ENCODE results near the gene PDLIM4.

The PDLIM4 gene

GRCh38 chr5:132227485-132228240 is 29.8 kb upstream of the PDLIM4 start, which contains the start of gene P4HA2:
Gene P4HA2, minus strand, starts transcription at chr5:132227853. Its CDS starts 9,227 bp downstream, at chr5:132218626.
- Histone ChIP-seq H3K27ac (ENCODE audit: low read depth, low read length) (no peak within 1 kb of the TSS), H3K9ac (ENCODE audit: low read depth, low read length) (peak within 1 kb of the TSS; percentile 80), H3K4me3 (ENCODE audit: low read length) (peak within 1 kb of the TSS; percentile 70), H3K4me1 (ENCODE audit: insufficient read depth, low read length) (no peaks in the 10 kb centered on the region), H3K36me3 (ENCODE audit: insufficient read depth, low read length) (no peaks in the 10 kb centered on the region), H3K9me3 (ENCODE audit: insufficient read depth, low read depth, low read length) (no peaks in the 10 kb centered on the region), H3K27me3 (ENCODE audit: insufficient read depth, low read length) (peaks cover 38% of the 10 kb centered on the region)
- under 1% methylated on average over 91 of the region's 92 CpGs for WGBS

DNA sequence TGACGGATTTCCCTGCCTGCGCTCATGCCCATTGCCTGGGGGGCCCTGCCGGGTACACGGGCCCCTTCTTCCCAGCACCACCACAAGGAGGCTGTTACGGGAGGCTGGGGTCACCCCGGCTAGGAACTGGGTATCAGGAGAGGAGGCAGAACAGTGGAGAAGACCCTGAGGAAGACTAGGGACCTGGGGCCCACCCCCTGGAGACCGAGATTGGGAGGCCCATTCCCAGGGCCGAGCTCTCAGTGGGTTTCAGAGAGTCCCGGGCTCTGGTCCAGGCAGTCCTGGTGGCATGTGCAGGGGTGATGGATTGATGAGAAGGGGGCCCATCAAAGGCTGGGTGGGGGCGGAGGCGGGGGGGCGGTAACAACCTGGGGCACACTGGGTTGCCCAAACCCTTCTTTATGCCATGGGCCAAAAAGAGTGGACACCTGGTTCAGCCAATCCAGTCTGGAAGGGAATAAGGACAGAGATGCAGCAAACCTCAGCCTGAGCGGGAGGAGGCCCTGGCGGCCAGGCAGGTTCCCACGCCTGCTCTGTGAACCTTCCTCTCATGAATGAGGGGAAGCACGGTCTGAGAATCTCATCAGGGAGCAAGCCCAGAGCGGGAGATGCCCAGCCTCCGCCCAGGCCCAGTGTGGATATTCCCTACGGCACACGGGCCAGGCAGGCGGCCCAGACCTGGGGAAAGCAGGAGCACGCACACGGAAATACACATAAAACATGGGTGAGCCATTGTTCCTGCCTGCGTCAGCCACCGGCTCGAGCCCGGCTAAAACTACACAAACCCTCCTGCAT is 29.1 kb upstream of the PDLIM4 start:
- Histone ChIP-seq H3K9ac (ENCODE audit: low read depth, low read length) (peak overlapping the region; percentile 80), H3K4me3 (ENCODE audit: low read length) (peak overlapping the region; percentile 70), H3K27me3 (ENCODE audit: insufficient read depth, low read length) (peaks cover 38% of the 10 kb centered on the region), H3K9me3 (ENCODE audit: insufficient read depth, low read depth, low read length) (no peaks in the 10 kb centered on the region), H3K27ac (ENCODE audit: low read depth, low read length) (no peak overlapping the region), H3K36me3 (ENCODE audit: insufficient read depth, low read length) (no peaks in the 10 kb centered on the region), H3K4me1 (ENCODE audit: insufficient read depth, low read length) (no peaks in the 10 kb centered on the region)
- 66% methylated on average over 26 of the region's 27 CpGs for WGBS

DNA sequence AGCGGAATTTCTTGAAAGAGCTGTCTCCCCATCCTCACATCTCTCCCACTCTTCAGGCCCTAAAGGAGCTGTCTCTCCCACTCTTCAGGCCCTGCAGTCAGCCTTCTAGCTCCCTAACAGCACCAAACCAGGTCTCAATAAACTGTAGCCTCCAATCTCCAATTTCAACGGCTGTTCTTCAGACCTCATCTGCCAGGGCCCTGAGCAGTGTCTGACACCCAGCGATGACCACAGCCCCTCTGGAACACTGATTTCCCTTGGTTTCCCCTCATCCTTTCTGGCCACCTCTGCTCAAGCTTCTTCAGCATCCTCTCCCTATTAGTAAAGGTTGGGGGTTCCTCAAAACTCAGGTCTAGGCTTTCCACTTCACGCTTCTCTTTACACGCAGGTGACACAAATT is 28.3 kb upstream of the PDLIM4 start:
- no peaks in the 10 kb centered on the region for H3K36me3 ChIP-seq (ENCODE audit: insufficient read depth, low read length)
- 94% methylated on average over 5 of the region's 5 CpGs for WGBS
- H3K9me3 ChIP-seq (ENCODE audit: insufficient read depth, low read depth, low read length) = no peaks in the 10 kb centered on the region
- H3K27ac ChIP-seq (ENCODE audit: low read depth, low read length) = no peak overlapping the region
- no peak overlapping the region for H3K4me3 ChIP-seq (ENCODE audit: low read length)
- no peak overlapping the region for H3K9ac ChIP-seq (ENCODE audit: low read depth, low read length)
- no peaks in the 10 kb centered on the region for H3K4me1 ChIP-seq (ENCODE audit: insufficient read depth, low read length)
- peaks cover 38% of the 10 kb centered on the region for H3K27me3 ChIP-seq (ENCODE audit: insufficient read depth, low read length)

DNA sequence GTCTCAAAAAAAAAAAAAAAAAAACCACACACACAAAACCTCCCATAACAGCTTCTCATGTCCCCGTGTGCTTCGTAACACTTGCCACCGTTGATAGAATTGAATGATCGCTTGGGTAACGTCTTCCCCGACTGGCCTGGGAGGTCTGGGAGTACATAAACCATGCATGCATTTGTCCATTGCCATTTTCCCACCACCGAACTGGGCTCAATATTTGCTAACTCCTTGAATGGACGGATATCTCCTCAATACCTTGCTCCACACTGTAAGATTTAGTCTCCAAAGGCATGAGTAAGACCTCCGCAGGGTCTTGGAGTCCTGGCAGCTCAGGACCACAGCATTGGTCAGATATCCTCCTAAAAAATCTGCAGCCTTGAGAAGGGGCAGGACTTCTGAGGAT is 26.6 kb upstream of the PDLIM4 start:
- 93% methylated on average over 9 of the region's 9 CpGs for WGBS
- Histone ChIP-seq H3K36me3 (ENCODE audit: insufficient read depth, low read length) (no peaks in the 10 kb centered on the region), H3K27me3 (ENCODE audit: insufficient read depth, low read length) (peaks cover 32% of the 10 kb centered on the region), H3K4me3 (ENCODE audit: low read length) (no peak overlapping the region), H3K9ac (ENCODE audit: low read depth, low read length) (no peak overlapping the region), H3K4me1 (ENCODE audit: insufficient read depth, low read length) (no peaks in the 10 kb centered on the region), H3K27ac (ENCODE audit: low read depth, low read length) (no peak overlapping the region), H3K9me3 (ENCODE audit: insufficient read depth, low read depth, low read length) (no peaks in the 10 kb centered on the region)

DNA sequence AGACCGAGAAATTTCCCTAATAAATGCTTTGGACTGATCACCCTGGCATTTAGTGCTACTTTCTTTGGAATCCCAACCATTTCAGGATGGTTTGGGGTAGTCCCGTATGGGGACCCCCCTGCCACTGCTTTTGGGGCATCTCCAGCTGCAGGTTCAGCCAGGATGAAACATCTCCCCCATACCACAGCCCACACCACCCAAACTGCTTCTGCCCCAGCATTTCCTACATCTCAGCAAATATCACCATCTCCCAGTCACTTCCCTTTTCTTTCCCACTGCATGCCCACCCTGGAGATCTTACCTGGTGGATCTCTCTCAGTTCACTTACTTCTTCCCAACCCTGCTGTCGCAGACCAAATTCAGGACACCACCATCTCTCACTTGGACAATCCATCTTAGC is 25.0 kb upstream of the PDLIM4 start:
- Histone ChIP-seq H3K4me3 (ENCODE audit: low read length) (no peak overlapping the region), H3K27ac (ENCODE audit: low read depth, low read length) (no peak overlapping the region), H3K4me1 (ENCODE audit: insufficient read depth, low read length) (no peaks in the 10 kb centered on the region), H3K27me3 (ENCODE audit: insufficient read depth, low read length) (peaks cover 16% of the 10 kb centered on the region; the same call in 1 of the 2 replicates), H3K9ac (ENCODE audit: low read depth, low read length) (no peak overlapping the region), H3K9me3 (ENCODE audit: insufficient read depth, low read depth, low read length) (no peaks in the 10 kb centered on the region), H3K36me3 (ENCODE audit: insufficient read depth, low read length) (no peaks in the 10 kb centered on the region)
- WGBS = 89% methylated on average over 3 of the region's 3 CpGs

GRCh38 chr5:132233081-132233480 is 24.4 kb upstream of the PDLIM4 start:
- no peaks in the 10 kb centered on the region for H3K4me1 ChIP-seq (ENCODE audit: insufficient read depth, low read length)
- H3K9me3 ChIP-seq (ENCODE audit: insufficient read depth, low read depth, low read length) = no peaks in the 10 kb centered on the region
- peaks cover 16% of the 10 kb centered on the region; the same call in 1 of the 2 replicates for H3K27me3 ChIP-seq (ENCODE audit: insufficient read depth, low read length)
- H3K36me3 ChIP-seq (ENCODE audit: insufficient read depth, low read length) = no peaks in the 10 kb centered on the region
- 100% methylated on average over 1 of the region's 1 CpG for WGBS
- H3K27ac ChIP-seq (ENCODE audit: low read depth, low read length) = no peak overlapping the region
- H3K9ac ChIP-seq (ENCODE audit: low read depth, low read length) = no peak overlapping the region
- H3K4me3 ChIP-seq (ENCODE audit: low read length) = no peak overlapping the region

GRCh38 chr5:132233811-132234683 is 23.4 kb upstream of the PDLIM4 start:
- Histone ChIP-seq H3K4me1 (ENCODE audit: insufficient read depth, low read length) (no peaks in the 10 kb centered on the region), H3K9ac (ENCODE audit: low read depth, low read length) (no peak overlapping the region), H3K27ac (ENCODE audit: low read depth, low read length) (no peak overlapping the region), H3K27me3 (ENCODE audit: insufficient read depth, low read length) (peaks cover 11% of the 10 kb centered on the region; the same call in 1 of the 2 replicates), H3K36me3 (ENCODE audit: insufficient read depth, low read length) (no peaks in the 10 kb centered on the region), H3K4me3 (ENCODE audit: low read length) (no peak overlapping the region), H3K9me3 (ENCODE audit: insufficient read depth, low read depth, low read length) (no peaks in the 10 kb centered on the region)
- 87% methylated on average over 7 of the region's 7 CpGs for WGBS

DNA sequence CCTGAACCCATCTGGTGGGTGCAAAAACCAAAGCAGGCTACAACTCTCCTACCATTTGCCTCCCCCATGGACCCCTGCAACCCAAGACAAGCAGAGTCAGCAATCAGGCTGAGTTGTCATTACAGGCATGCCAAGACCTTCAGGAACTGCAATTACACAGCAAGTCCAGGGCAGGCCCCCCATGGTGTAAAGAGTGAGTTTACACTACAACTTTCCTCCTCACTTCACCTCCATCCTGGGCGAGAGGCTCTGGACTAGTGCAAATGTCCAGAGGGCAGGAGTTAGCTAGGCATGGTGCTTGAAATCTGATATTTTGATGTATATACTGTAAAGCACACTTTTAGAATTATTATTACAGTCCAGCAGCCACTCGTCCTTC is 22.8 kb upstream of the PDLIM4 start:
- WGBS = 57% methylated on average over 1 of the region's 2 CpGs
- H3K9ac ChIP-seq (ENCODE audit: low read depth, low read length) = no peak overlapping the region
- H3K4me3 ChIP-seq (ENCODE audit: low read length) = no peak overlapping the region

GRCh38 chr5:132235340-132235739 is 22.2 kb upstream of the PDLIM4 start:
- Histone ChIP-seq H3K9me3 (ENCODE audit: insufficient read depth, low read depth, low read length) (no peaks in the 10 kb centered on the region), H3K27ac (ENCODE audit: low read depth, low read length) (no peak overlapping the region), H3K4me3 (ENCODE audit: low read length) (no peak overlapping the region), H3K4me1 (ENCODE audit: insufficient read depth, low read length) (no peaks in the 10 kb centered on the region), H3K36me3 (ENCODE audit: insufficient read depth, low read length) (no peaks in the 10 kb centered on the region), H3K9ac (ENCODE audit: low read depth, low read length) (no peak overlapping the region), H3K27me3 (ENCODE audit: insufficient read depth, low read length) (no peaks in the 10 kb centered on the region)
- WGBS = 91% methylated on average over 3 of the region's 3 CpGs

More for the DNA sequence above, 22.8 kb upstream of the PDLIM4 start:
- Histone ChIP-seq H3K9me3 (ENCODE audit: insufficient read depth, low read depth, low read length) (no peaks in the 10 kb centered on the region), H3K27ac (ENCODE audit: low read depth, low read length) (no peak overlapping the region), H3K36me3 (ENCODE audit: insufficient read depth, low read length) (no peaks in the 10 kb centered on the region), H3K27me3 (ENCODE audit: insufficient read depth, low read length) (peaks cover 4% of the 10 kb centered on the region; the same call in 1 of the 2 replicates), H3K4me1 (ENCODE audit: insufficient read depth, low read length) (no peaks in the 10 kb centered on the region)

DNA sequence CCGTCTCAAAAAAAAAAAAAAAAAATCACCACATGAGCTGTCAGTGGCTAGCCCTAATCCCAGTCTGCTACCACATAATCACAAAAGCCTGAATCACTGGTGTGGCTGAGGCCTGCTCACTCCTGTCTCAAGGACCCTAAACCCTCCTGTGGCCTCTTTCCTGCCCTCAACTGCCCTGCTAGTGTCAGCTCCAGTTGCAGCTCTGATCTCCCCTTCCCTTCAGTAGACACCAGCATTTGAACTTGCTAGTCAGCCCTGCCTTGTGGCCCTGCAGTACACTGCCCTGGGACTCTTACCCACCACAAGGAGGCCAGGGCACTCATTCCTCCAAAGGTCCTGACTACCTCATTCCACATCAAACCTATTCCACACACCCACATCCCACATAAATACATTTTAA is 20.4 kb upstream of the PDLIM4 start:
- Histone ChIP-seq H3K4me3 (ENCODE audit: low read length) (no peak overlapping the region), H3K27ac (ENCODE audit: low read depth, low read length) (no peak overlapping the region), H3K4me1 (ENCODE audit: insufficient read depth, low read length) (no peaks in the 10 kb centered on the region), H3K27me3 (ENCODE audit: insufficient read depth, low read length) (no peaks in the 10 kb centered on the region), H3K9me3 (ENCODE audit: insufficient read depth, low read depth, low read length) (no peaks in the 10 kb centered on the region), H3K36me3 (ENCODE audit: insufficient read depth, low read length) (no peaks in the 10 kb centered on the region), H3K9ac (ENCODE audit: low read depth, low read length) (no peak overlapping the region)
- 95% methylated on average over 1 of the region's 1 CpG for WGBS

DNA sequence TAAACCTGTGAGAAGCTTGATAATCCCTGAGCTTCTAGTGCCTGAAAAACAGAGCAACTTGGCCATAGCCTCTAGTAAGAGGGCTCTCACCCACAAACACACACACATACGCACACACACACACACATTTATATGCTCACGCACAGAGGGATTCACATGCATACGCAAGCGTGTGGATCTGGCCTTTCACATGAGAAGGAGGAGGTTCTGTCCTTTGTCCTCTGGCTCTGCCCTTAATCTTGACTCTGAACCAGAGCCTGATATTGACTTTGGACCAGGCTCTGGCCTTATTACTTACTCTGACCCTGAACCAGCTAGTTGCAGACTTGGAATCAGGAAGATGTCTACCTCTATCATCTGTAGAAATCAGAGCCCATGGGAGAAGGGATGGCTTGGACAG is 19.8 kb upstream of the PDLIM4 start:
- no peaks in the 10 kb centered on the region for H3K36me3 ChIP-seq (ENCODE audit: insufficient read depth, low read length)
- 98% methylated on average over 4 of the region's 4 CpGs for WGBS
- no peaks in the 10 kb centered on the region for H3K4me1 ChIP-seq (ENCODE audit: insufficient read depth, low read length)
- no peaks in the 10 kb centered on the region for H3K9me3 ChIP-seq (ENCODE audit: insufficient read depth, low read depth, low read length)
- H3K27ac ChIP-seq (ENCODE audit: low read depth, low read length) = no peak overlapping the region
- H3K27me3 ChIP-seq (ENCODE audit: insufficient read depth, low read length) = no peaks in the 10 kb centered on the region
- no peak overlapping the region for H3K9ac ChIP-seq (ENCODE audit: low read depth, low read length)
- H3K4me3 ChIP-seq (ENCODE audit: low read length) = no peak overlapping the region

All from HUES64 (cell line).